Adrenal gland (tissue), 12 donors: ENCODE results near the gene CDH5. TPM values are rescaled to one million over a fixed set of nuclear protein-coding genes. Genes with fewer than 3 reads are reported as not detected.

ENCODE experiments used
- DNase-seq, 7 donors: peaks; one replicate each; pipeline ENCODE4 v3.0.0-alpha.2; 2019 to 2020
- H3K27ac ChIP-seq, 5 donors: fragments of 200-600 bp; sonication (generic) in 4 of 5; 1 replicate in 3 of 5; 2 replicates in 2 of 5; pipeline versions ENCODE4 v1.5.1 to v1.8.0; 2016 to 2020; ENCODE audit warnings: mild to moderate bottlenecking in 1 of 5
- H3K27me3 ChIP-seq: fragments of 200-600 bp; 2 replicates; pipeline ENCODE4 v1.8.0; 2021
- H3K36me3 ChIP-seq, 2 donors: fragments of 200-600 bp; replicated peaks in 1 of 2; 1 replicate in 1 of 2; 2 replicates in 1 of 2; pipeline versions ENCODE4 v1.5.1 to v1.8.0; 2018 to 2022
- H3K4me1 ChIP-seq, 2 donors: fragments of 200-600 bp; replicated peaks in 1 of 2; 1 replicate in 1 of 2; 2 replicates in 1 of 2; pipeline versions ENCODE4 v1.5.1 to v1.8.0; 2018 to 2021
- H3K4me3 ChIP-seq, 4 donors: fragments of 200-600 bp; sonication (generic) in 3 of 4; one replicate each; pipeline ENCODE4 v1.5.1; 2016 to 2018
- H3K9me3 ChIP-seq, 3 donors: fragments of 200-600 bp; sonication (generic) in 1 of 3; replicated peaks in 1 of 3; 1 replicate in 2 of 3; 2 replicates in 1 of 3; pipeline versions ENCODE4 v1.5.1 to v1.8.0; 2016 to 2021
- CTCF ChIP-seq, 6 experiments: fragments of 450-650 bp in 4 of 6; fragments of 200-600 bp in 2 of 6; sonication (generic) in 1 of 6; IDR thresholded peaks; 1 replicate in 5 of 6; 2 replicates in 1 of 6; pipeline versions ENCODE4 v1.5.1 to v1.8.0; 2016 to 2021; ENCODE audit warnings: antibody characterized with exemption in 6 of 6, mild to moderate bottlenecking in 2 of 6, moderate library complexity in 1 of 6
- POLR2A ChIP-seq, 2 donors: fragments of 450-650 bp; IDR thresholded peaks; one replicate each; pipeline ENCODE4 v1.6.1; 2017; ENCODE audit warnings: antibody characterized with exemption in 2 of 2, mild to moderate bottlenecking in 2 of 2, moderate library complexity in 1 of 2
- WGBS, 4 donors: extraction: QIAGEN DNeasy Blood & Tissue Kit in 2 of 4; methylation state at CpG; one replicate each; pipeline versions ENCODE4 v1.1.5 to v1.1.7; 2013 to 2017; 5-methylcytosine and 5-hydroxymethylcytosine counted together
- intact Hi-C, 2 donors: fragments of 100-400 bp; cut with DNase I; formaldehyde crosslinking; loops; one replicate each; pipeline versions ENCODE4 v1.14.1 to v1.15.0; 2022 to 2023
- polyA plus RNA-seq, 3 donors: library from polyadenylated mRNA; stranded (reverse); fragments of 200-250 nt in 2 of 3; fragments of 350-450 nt in 1 of 3; fragmentation: Illumina TruSeq in 1 of 3; extraction: RNeasy Lipid Tissue Mini Kit (QIAGEN cat#74804) in 1 of 3; gene quantifications; one replicate each; pipeline ENCODE4 v1.2.3, GENCODE V29; 2013 to 2014
- total RNA-seq, 9 donors: library from RNA; depleted of rRNA in 4 of 9; stranded (reverse); fragments of >200 nt in 4 of 9; fragments of 120-200 nt in 1 of 9; fragmentation: NEBNext Ultra II Directional in 1 of 9; extraction: Animal tissue kit (Norgen Biotek cat#: 25700) in 1 of 9; gene quantifications; one replicate each; pipeline versions ENCODE4 v1.1.0 to v1.2.4, GENCODE V29; 2013 to 2023
- donor health status: healthy with polysubstance abuse.
- donor health status: Bipolar disorder and iron deficiency.
- donor health status: DM: yes; HTN: yes; CAD: no.
- donor health status: DM: no; HTN: no; CAD: no.
- donor health status: DM: no; HTN: no; CAD: no.
- donor health status: DM: yes; HTN: yes; CAD: no.

The CDH5 gene
- total and polyA plus RNA-seq, 12 donors, result 13.8 to 50.9 (median 28.4) TPM

DNA sequence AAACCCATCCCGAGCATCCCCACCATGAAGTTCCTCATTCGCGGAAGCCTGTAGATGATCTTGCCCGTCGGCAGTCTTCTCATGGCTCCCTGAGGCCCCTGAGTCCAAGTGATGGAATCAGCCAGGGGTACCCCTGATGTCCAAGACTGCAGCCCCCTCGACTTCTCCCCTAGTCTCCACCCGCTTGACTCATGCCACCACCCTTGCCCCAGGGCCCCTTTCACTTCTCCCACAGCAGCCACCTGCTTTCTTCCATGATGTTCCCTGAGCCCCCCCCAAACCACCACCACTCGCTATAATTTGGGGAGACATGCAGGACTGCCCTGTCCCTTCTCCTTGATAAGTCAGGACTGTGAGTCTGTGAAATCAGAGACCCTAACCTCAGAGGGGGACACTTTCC is 72.0 kb downstream of the CDH5 start:
- TF ChIP-seq POLR2A (IDR thresholded peaks at IDR 0.05), result no peak
- TF ChIP-seq CTCF (IDR thresholded peaks at IDR 0.05), result no peak
- no peaks in the 10 kb centered on the region for H3K36me3 ChIP-seq
- 74 to 87% (median 85%) methylated on average over 7 to 8 of the region's 8 CpGs for WGBS, 4 donors
- no peak overlapping the region for H3K27ac ChIP-seq
- no peak for DNase-seq
- H3K9me3 ChIP-seq, result no peaks in the 10 kb centered on the region
- H3K4me3 ChIP-seq, result no peak overlapping the region
- H3K27me3 ChIP-seq, result peaks cover 1% of the 10 kb centered on the region
- no peaks in the 10 kb centered on the region for H3K4me1 ChIP-seq
- intact Hi-C loops, result no loop called here

DNA sequence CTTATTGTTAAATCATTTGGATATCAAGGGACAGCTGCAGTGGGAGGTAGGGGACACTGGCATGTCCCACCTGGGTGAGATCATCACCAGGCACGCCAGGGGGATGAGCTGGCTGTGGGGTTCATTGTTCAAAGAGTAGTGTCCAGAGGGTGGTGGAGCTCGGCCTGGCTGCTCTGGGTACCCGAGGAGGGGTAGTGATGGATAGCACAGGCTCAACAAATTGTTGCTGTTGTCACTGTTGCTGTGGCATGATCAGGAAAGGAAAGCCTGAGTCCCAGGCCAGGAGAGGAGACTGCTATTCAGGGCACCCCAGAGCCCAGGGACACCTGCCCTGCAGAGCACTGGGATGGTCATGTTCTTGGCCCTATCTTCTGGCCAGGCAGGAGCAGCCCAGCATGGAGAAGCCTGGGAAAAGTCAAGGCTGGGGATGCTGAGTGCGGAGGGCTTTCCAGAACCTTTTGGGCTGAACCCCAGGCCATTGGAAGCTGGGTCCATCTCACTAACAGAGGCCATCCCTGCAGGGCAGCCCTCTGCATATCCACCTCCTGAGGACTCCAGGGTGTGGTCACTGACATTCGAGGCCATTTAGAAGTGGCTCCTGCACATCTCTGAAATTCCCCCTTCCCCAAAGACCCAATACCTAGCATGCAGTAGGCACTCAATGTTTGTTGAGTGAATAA is 72.7 kb downstream of the CDH5 start:
- no peak for DNase-seq
- H3K27me3 ChIP-seq, result no peaks in the 10 kb centered on the region
- intact Hi-C loops, result no loop called here
- WGBS, 4 donors, result 53 to 73% (median 70%) methylated on average over 2 to 5 of the region's 5 CpGs
- no peak for TF ChIP-seq CTCF (IDR thresholded peaks at IDR 0.05)
- TF ChIP-seq POLR2A (IDR thresholded peaks at IDR 0.05), result no peak
- no peaks in the 10 kb centered on the region for H3K9me3 ChIP-seq
- H3K4me3 ChIP-seq, result no peak overlapping the region
- H3K36me3 ChIP-seq, result no peaks in the 10 kb centered on the region
- no peak overlapping the region for H3K27ac ChIP-seq
- H3K4me1 ChIP-seq, result no peaks in the 10 kb centered on the region

DNA sequence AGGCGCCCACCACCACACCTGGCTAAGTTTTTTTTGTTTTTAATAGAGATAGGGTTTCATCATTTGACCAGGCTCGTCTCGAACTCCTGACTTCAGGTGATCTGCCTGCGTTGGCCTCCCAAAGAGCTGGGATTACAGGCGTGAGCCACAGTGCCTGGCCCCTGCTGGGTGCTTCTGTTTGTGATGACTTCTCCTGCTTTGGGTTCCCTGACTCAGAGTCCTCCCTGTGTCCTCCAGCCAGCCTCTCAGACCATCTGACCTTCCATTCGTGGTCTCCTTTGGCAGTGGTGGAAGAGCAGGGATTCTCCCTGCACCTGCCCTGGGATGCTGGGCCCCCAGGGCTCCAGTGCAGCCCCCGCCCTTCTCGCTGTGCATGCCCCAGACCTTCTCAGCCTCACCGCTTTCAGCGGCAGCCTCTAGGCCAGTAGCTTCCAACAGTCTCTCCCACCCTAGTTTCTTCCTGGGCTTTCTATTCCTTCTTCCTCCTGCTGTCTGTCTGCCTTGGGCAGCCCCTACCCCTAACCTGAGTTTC is 73.8 kb downstream of the CDH5 start:
- Histone ChIP-seq H3K4me1 (no peaks in the 10 kb centered on the region), H3K36me3 (no peaks in the 10 kb centered on the region), H3K27ac (no peak overlapping the region), H3K4me3 (no peak overlapping the region), H3K27me3 (no peaks in the 10 kb centered on the region), H3K9me3 (no peaks in the 10 kb centered on the region)
- intact Hi-C loops, result no loop called here
- 79 to 87% (median 83%) methylated on average over 10 of the region's 10 CpGs for WGBS, 4 donors
- TF ChIP-seq CTCF (IDR thresholded peaks at IDR 0.05) (no peak), POLR2A (IDR thresholded peaks at IDR 0.05) (no peak)
- DNase-seq, result no peak

DNA sequence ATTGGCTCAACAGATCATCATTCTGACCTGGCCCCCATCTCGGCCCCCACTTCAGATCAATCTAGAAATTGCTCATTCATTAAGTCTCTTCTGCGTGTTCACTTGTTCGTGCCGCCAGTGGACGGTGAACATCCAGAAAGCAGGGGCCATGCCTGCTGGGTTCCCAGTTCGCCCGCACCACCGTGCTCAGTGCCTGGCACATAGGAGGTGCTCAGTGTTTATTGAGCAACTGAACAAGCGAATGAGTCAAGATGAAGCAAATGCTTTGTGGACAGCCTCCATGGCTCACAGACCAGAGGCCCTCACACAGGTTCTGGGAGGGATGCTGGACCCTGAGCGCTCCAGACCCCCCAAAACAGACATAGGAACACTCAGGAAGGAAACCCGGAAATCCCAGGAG is 74.5 kb downstream of the CDH5 start:
- no peak for DNase-seq
- intact Hi-C loops, result no loop called here
- Histone ChIP-seq H3K9me3 (no peaks in the 10 kb centered on the region), H3K36me3 (no peaks in the 10 kb centered on the region), H3K4me1 (no peaks in the 10 kb centered on the region), H3K4me3 (no peak overlapping the region), H3K27me3 (no peaks in the 10 kb centered on the region), H3K27ac (no peak overlapping the region)
- WGBS, 4 donors, result 87 to 92% (median 88%) methylated on average over 11 of the region's 11 CpGs
- TF ChIP-seq POLR2A (IDR thresholded peaks at IDR 0.05) (no peak), CTCF (IDR thresholded peaks at IDR 0.05) (no peak)
